ENCODE data around the gene VKORC1.

Gene VKORC1

DNA sequence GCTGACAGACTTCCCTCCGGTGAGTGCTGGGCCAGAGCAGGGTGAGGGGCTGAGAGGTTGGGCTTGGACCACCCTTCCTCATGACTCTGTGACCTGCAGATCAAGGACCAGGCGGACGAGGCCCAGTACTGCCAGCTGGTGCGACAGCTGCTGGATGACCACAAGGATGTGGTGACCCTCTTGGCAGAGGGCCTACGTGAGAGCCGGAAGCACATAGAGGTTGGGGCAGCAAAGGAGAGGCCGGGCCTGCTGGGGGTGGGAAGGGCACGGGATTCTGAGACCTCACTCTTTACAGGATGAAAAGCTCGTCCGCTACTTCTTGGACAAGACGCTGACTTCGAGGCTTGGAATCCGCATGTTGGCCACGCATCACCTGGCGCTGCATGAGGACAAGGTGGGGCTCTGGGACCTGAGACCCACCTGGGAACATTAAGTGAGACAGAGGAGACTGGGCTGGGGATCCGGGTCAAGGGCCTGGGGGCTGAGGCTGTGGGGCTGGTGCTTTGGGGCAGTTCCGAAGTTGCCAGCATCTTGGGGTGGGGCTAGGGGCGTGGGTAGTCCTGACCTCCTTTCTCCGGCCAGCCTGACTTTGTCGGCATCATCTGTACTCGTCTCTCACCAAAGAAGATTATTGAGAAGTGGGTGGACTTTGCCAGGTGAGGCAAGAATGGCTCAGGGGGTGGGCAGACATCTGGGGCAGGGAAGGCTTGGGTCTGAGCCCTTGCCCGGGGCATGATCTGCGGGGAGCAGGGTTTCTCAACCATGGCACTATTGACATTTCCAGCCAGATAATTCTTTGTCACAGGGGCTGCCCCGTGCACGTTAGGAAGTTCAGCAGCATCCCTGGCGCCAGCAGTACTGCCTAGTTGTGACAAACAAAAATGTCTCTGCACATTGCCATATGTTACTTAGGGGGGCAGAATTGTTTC lies 15.8 kb upstream of the VKORC1 start:
- no peak for DNase-seq (ENCODE audit: low read depth)
- TF ChIP-seq, protein P1, sequence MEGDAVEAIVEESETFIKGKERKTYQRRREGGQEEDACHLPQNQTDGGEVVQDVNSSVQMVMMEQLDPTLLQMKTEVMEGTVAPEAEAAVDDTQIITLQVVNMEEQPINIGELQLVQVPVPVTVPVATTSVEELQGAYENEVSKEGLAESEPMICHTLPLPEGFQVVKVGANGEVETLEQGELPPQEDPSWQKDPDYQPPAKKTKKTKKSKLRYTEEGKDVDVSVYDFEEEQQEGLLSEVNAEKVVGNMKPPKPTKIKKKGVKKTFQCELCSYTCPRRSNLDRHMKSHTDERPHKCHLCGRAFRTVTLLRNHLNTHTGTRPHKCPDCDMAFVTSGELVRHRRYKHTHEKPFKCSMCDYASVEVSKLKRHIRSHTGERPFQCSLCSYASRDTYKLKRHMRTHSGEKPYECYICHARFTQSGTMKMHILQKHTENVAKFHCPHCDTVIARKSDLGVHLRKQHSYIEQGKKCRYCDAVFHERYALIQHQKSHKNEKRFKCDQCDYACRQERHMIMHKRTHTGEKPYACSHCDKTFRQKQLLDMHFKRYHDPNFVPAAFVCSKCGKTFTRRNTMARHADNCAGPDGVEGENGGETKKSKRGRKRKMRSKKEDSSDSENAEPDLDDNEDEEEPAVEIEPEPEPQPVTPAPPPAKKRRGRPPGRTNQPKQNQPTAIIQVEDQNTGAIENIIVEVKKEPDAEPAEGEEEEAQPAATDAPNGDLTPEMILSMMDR (IDR thresholded peaks at IDR 0.05; ENCODE audit: control insufficient read depth, insufficient read depth, low read depth, low read length, missing control alignments), result no peak
- H3K4me3 ChIP-seq (ENCODE audit: control insufficient read depth, low read depth, low read length), result no peak overlapping the region

DNA sequence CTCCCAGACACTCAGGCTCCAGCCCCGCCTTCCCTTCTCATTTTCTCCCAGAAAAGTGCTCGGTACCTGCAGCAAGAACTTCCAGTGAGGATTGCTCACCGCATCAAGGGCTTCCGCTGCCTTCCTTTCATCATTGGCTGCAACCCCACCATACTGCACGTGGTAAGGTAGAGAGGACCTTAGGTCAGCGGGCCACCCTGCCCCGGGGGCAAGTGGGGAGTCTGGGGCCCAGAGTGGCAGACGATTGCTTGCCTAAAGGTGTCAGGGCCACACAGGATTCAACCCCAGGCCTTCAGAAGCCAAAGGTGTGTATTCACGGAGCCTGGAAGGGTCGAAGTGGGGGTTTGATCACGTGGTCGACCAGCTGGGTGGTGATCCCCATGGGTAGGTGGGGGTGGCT lies 15.0 kb upstream of the VKORC1 start:
- TF ChIP-seq, protein P1 (IDR thresholded peaks at IDR 0.05; ENCODE audit: control insufficient read depth, insufficient read depth, low read depth, low read length, missing control alignments), result no peak
- no peak for DNase-seq (ENCODE audit: low read depth)
- H3K4me3 ChIP-seq (ENCODE audit: control insufficient read depth, low read depth, low read length), result no peak overlapping the region; the same call in 1 of the 2 replicates

DNA sequence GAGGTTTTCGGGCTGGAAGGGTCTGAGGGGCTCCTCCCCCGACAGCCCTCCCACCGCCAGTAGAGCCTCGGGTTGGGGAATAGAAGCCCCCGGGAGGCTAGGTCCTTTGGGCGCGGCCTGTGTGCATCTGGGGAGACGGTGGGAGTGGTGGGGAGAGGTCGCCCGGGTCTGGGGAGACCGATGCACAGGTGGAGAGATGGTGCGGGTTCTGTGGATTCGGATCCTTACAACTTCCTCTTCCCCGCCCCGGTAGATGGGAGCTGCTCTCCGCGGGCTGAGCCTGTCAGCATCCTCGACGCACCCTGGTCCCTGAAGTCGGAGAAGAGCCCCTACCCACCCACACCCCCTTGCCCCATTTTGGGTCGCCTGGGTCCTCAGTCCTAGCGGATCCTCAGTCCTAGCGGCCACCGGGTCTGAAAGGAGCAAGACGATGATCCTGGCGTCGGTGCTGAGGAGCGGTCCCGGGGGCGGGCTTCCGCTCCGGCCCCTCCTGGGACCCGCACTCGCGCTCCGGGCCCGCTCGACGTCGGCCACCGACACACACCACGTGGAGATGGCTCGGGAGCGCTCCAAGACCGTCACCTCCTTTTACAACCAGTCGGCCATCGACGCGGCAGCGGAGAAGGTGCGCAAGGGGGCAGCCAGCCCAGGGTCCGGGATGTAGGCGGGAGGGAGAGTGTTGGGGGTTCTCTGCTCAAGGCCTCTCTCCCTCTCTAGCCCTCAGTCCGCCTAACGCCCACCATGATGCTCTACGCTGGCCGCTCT lies 14.4 kb upstream of the VKORC1 start:
- no peak for DNase-seq (ENCODE audit: low read depth)
- TF ChIP-seq, protein P1 (IDR thresholded peaks at IDR 0.05; ENCODE audit: control insufficient read depth, insufficient read depth, low read depth, low read length, missing control alignments), result no peak
- peak overlapping the region; percentile 66 for H3K4me3 ChIP-seq (ENCODE audit: control insufficient read depth, low read depth, low read length)

DNA sequence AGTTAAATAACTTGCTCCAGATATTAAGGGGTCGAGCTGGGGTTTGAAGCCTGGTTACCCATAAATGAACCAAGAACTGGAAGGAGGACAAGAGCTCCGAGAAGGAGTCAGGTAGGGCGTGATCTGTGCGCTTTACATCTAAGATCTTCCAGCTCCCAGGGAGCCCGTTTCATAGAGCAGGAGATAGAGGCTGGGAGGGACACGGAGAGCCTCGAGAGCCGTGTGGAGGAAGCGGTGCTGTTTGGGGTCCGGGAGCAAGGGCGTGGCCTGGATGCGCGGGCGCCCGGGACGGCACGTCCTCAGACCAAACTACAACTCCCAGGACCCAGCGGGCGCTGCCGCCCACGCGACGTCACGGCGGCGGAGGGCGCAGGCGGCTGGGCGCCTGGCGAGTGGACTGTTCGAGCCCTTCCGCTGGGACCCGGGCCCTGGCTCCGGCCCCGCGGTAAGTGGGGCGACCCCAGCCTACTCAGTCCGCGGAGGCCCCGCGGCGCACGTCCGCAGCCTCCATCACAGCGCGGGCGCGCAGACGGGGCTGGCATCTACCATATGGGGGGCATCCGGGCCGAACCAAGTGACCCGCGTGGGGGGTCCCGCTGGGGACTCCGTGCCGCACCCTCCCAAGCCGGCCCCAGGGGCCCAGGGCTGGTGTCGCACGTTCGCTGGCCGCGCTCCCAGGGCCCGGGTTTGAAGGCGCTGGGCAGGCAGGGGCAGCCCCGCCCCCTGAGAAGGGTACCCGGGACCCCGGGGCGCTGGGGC lies 13.6 kb upstream of the VKORC1 start, which contains the start of gene BCKDK:
Gene BCKDK, plus strand, starts transcription at position 352 of the 759 bp plus-strand sequence. CDS start 838 bp downstream, outside the sequence.
- TF ChIP-seq, protein P1 (IDR thresholded peaks at IDR 0.05; ENCODE audit: control insufficient read depth, insufficient read depth, low read depth, low read length, missing control alignments), result no peak
- H3K4me3 ChIP-seq (ENCODE audit: control insufficient read depth, low read depth, low read length), result peak within 1 kb of the TSS; percentile 66
- no peak for DNase-seq (ENCODE audit: low read depth)

DNA sequence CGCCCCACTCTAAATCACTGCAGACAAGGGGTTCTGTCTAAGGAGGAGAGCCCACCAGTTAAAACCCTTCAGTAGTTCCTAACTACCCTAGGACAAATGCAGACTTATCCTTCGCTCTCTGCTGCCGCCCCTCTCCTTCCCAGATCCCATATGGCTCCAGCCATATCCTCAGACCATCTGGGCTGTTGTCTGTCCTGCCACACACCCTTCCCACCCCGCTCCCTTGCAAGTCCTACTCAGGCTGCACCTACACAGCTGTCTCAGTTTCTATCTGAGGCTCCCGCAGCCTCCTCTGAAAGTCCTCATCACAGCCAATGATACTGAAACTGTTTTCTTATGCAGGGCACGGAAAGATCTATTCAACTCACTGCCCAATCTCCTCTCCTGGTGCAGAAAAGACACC lies 12.9 kb upstream of the VKORC1 start:
- no peak for DNase-seq (ENCODE audit: low read depth)
- TF ChIP-seq, protein P1 (IDR thresholded peaks at IDR 0.05; ENCODE audit: control insufficient read depth, insufficient read depth, low read depth, low read length, missing control alignments), result no peak
- no peak overlapping the region for H3K4me3 ChIP-seq (ENCODE audit: control insufficient read depth, low read depth, low read length)

Measured in AG09309 (cell line).